ENCODE results near the gene CDS1. TPM values are rescaled to one million over a fixed set of nuclear protein-coding genes. Genes with fewer than 3 reads are reported as not detected.
"Not testable (repeated sequence)": the region's sequence is repeated elsewhere in the genome, so short reads cannot be mapped to it uniquely, and the experiment has no call there.

Gene CDS1
- total and polyA plus RNA-seq, 2 donors (not counting 3 experiments of a cell fraction or from before 2014, with no cell fraction given), result 0.01 TPM; not detected in 1

- Histone ChIP-seq H2AFZ (ENCODE audit: low read depth, low read length) (no peak overlapping the region), H4K20me1 (replicated peaks; ENCODE audit: control insufficient read depth, extremely low read depth, insufficient read depth, low read length) (no peaks in the 10 kb centered on the region), H3K9me1 (replicated peaks; ENCODE audit: control insufficient read depth, extremely low read depth, insufficient read depth, low read length) (no peaks in the 10 kb centered on the region), H3K27me3 (ENCODE audit: control insufficient read depth in 2 of 2, insufficient read depth in 2 of 2, low read length in 2 of 2) (no peaks in the 10 kb centered on the region), H3K4me1 (ENCODE audit: control insufficient read depth, extremely low read depth, insufficient read depth, low read length) (peaks cover 11% of the 10 kb centered on the region), H3K27ac (ENCODE audit: insufficient read depth, low read depth, low read length) (no peak overlapping the region), H3K9ac (replicated peaks; ENCODE audit: extremely low read depth, insufficient read depth, low read length) (no peak overlapping the region), H3K36me3 (ENCODE audit: control insufficient read depth in 2 of 2, extremely low read depth in 1 of 2, insufficient read depth in 2 of 2, low read length in 2 of 2) (peaks cover 34 to 36% of the 10 kb centered on the region in 2 experiments), H3K4me3 (replicated peaks in 1 of 3; ENCODE audit: insufficient read depth in 1 of 3, low read depth in 1 of 3, low read length in 3 of 3) (no peak overlapping the region), H3K9me3 (replicated peaks; ENCODE audit: control insufficient read depth, insufficient read depth, low read length) (no peaks in the 10 kb centered on the region), H3K4me2 (ENCODE audit: insufficient read depth, low read length) (no peak overlapping the region), H3K79me2 (ENCODE audit: control insufficient read depth, insufficient read depth, low read length) (no peaks in the 10 kb centered on the region)
- BruUV-seq (replicated peaks), result no TSS peak
- ChIA-PET CTCF (interaction anchor here (2.1 kb wide), 1 partner anchor 103 kb away, joined by 5 read pairs; no protein-coding TSS in a partner anchor), POLR2A (no interaction called here)
- DNase-seq (ENCODE audit: low read depth, low spot score) (peak; percentile 41), FAIRE-seq (no peak)
- TF ChIP-seq EZH2 (IDR thresholded peaks at IDR 0.05; ENCODE audit: borderline replicate concordance, low read depth, low read length, severe bottlenecking) (no peak), POLR2AphosphoS5 (IDR thresholded peaks at IDR 0.05; ENCODE audit: insufficient read depth, low read depth, low read length) (no peak), JUN (IDR thresholded peaks at IDR 0.05; ENCODE audit: borderline replicate concordance, insufficient read depth, insufficient read length, low read depth) (no peak), CTCF (IDR thresholded peaks at IDR 0.05; ENCODE audit: extremely low read depth in 1 of 2, insufficient read depth in 1 of 2, low read depth in 1 of 2, low read length in 2 of 2) (no peak), MAX (IDR thresholded peaks at IDR 0.05; ENCODE audit: insufficient read depth, insufficient read length) (no peak), FOS (IDR thresholded peaks at IDR 0.05; ENCODE audit: borderline replicate concordance, insufficient read depth, low read length) (no peak), GATA2 (IDR thresholded peaks at IDR 0.05; ENCODE audit: insufficient read depth, insufficient read length, low read depth, low read length) (no peak), MYC (IDR thresholded peaks at IDR 0.05; ENCODE audit: low read depth, low read length) (no peak), POLR2A (IDR thresholded peaks at IDR 0.05; ENCODE audit: low read depth, low read length) (no peak)
- dilution Hi-C loops (cut with MboI; ENCODE audit: extremely low pct_ligation_motif_present, low sequenced_read_pairs) (no loop called here), intact Hi-C loops (cut with micrococcal nuclease) (no loop called here)
Measured at GRCh38 chr4:84681486-84682274, 98.8 kb downstream of the CDS1 start.

- H3K27me3 ChIP-seq (ENCODE audit: control insufficient read depth in 2 of 2, insufficient read depth in 2 of 2, low read length in 2 of 2); H3K27ac ChIP-seq (ENCODE audit: insufficient read depth, low read depth, low read length); H3K9me1 ChIP-seq (replicated peaks; ENCODE audit: control insufficient read depth, extremely low read depth, insufficient read depth, low read length); DNase-seq (ENCODE audit: low read depth, low spot score); H3K9ac ChIP-seq (replicated peaks; ENCODE audit: extremely low read depth, insufficient read depth, low read length); BruUV-seq (replicated peaks); FAIRE-seq; H4K20me1 ChIP-seq (replicated peaks; ENCODE audit: control insufficient read depth, extremely low read depth, insufficient read depth, low read length); dilution Hi-C loops (cut with MboI; ENCODE audit: extremely low pct_ligation_motif_present, low sequenced_read_pairs); H2AFZ ChIP-seq (ENCODE audit: low read depth, low read length); POLR2A ChIA-PET; H3K79me2 ChIP-seq (ENCODE audit: control insufficient read depth, insufficient read depth, low read length); intact Hi-C loops (cut with micrococcal nuclease); H3K9me3 ChIP-seq (replicated peaks; ENCODE audit: control insufficient read depth, insufficient read depth, low read length); H3K4me2 ChIP-seq (ENCODE audit: insufficient read depth, low read length); H3K4me3 ChIP-seq (replicated peaks in 1 of 3; ENCODE audit: insufficient read depth in 1 of 3, low read depth in 1 of 3, low read length in 3 of 3): not testable (repeated sequence)
- peaks cover 11% of the 10 kb centered on the region for H3K4me1 ChIP-seq (ENCODE audit: control insufficient read depth, extremely low read depth, insufficient read depth, low read length)
- CTCF ChIA-PET, result interaction anchor here (2.1 kb wide), 1 partner anchor 104 kb away, joined by 5 read pairs; no protein-coding TSS in a partner anchor
- H3K36me3 ChIP-seq (ENCODE audit: control insufficient read depth in 2 of 2, extremely low read depth in 1 of 2, insufficient read depth in 2 of 2, low read length in 2 of 2), result peaks cover 30% of the 10 kb centered on the region in 2 experiments
Measured at GRCh38 chr4:84682661-84683060, 99.7 kb downstream of the CDS1 start.
